OCI-LY7 (cell line): ENCODE data around the gene ACYP2.

Experiments
- CTCF ChIP-seq: fragments of 200-600 bp; sonication (generic); conservative IDR thresholded peaks from 2 replicates; pipeline ENCODE4 v1.5.1; 2014; ENCODE audit warnings: mild to moderate bottlenecking, antibody characterized with exemption, low read length, moderate library complexity, mixed read lengths
- EZH2phosphoT487 ChIP-seq: fragments of 200-600 bp; sonication (generic); IDR thresholded peaks from 2 replicates; pipeline ENCODE4 v1.6.1; 2018; ENCODE audit warnings: low read depth, borderline replicate concordance, mild to moderate bottlenecking, mixed run types, antibody characterized with exemption, low read length, moderate library complexity, mixed read lengths

- TF ChIP-seq CTCF (no peak), EZH2phosphoT487 (no peak)
Observed at GRCh38 chr2:54074606-54075341, 40.6 kb upstream of the ACYP2 start.
